Spleen (tissue), 11 donors: ENCODE measurements around the gene GRM1. TPM values are rescaled to one million over a fixed set of nuclear protein-coding genes. Genes with fewer than 3 reads are reported as not detected.

Source experiments
- DNase-seq: peaks from one replicate; pipeline ENCODE4 v3.0.0-alpha.2; 2020
- H3K27ac ChIP-seq, 8 donors: fragments of 200-600 bp; sonication (generic) in 7 of 8; 1 replicate in 4 of 8; 2 replicates in 4 of 8; pipeline versions ENCODE4 v1.5.0 to v1.8.0; 2016 to 2021; ENCODE audit warnings: inconsistent platforms in 4 of 8, mild to moderate bottlenecking in 4 of 8, moderate library complexity in 1 of 8
- H3K27me3 ChIP-seq, 7 donors: fragments of 200-600 bp; sonication (generic) in 6 of 7; replicated peaks in 1 of 7; 1 replicate in 4 of 7; 2 replicates in 3 of 7; pipeline versions ENCODE4 v1.5.0 to v1.8.0; 2016 to 2021; ENCODE audit warnings: inconsistent platforms in 3 of 7, mild to moderate bottlenecking in 1 of 7
- H3K36me3 ChIP-seq, 6 donors: fragments of 200-600 bp; sonication (generic) in 5 of 6; 1 replicate in 4 of 6; 2 replicates in 2 of 6; pipeline versions ENCODE4 v1.5.0 to v1.8.0; 2016 to 2021; ENCODE audit warnings: inconsistent platforms in 2 of 6
- H3K4me1 ChIP-seq, 6 donors: fragments of 200-600 bp; sonication (generic) in 5 of 6; 1 replicate in 3 of 6; 2 replicates in 3 of 6; pipeline versions ENCODE4 v1.5.0 to v1.8.0; 2016 to 2021; ENCODE audit warnings: inconsistent platforms in 3 of 6
- H3K4me3 ChIP-seq, 8 donors: fragments of 200-600 bp; sonication (generic) in 7 of 8; 1 replicate in 4 of 8; 2 replicates in 4 of 8; pipeline versions ENCODE4 v1.5.0 to v1.8.0; 2016 to 2021; ENCODE audit warnings: inconsistent platforms in 4 of 8, mild to moderate bottlenecking in 4 of 8, moderate library complexity in 2 of 8
- H3K9me3 ChIP-seq, 8 donors: fragments of 200-600 bp; sonication (generic) in 7 of 8; 1 replicate in 4 of 8; 2 replicates in 4 of 8; pipeline versions ENCODE4 v1.5.0 to v1.8.0; 2016 to 2021; ENCODE audit warnings: inconsistent platforms in 4 of 8
- CTCF ChIP-seq, 11 experiments: fragments of 200-600 bp in 7 of 11; fragments of 450-650 bp in 4 of 11; sonication (generic) in 4 of 11; IDR thresholded peaks in 8 of 11; conservative IDR thresholded peaks in 3 of 11; 1 replicate in 7 of 11; 2 replicates in 4 of 11; pipeline versions ENCODE4 v1.4.0 to v1.8.0; 2016 to 2021; ENCODE audit warnings: antibody characterized with exemption in 11 of 11, inconsistent platforms in 4 of 11, mild to moderate bottlenecking in 1 of 11
- POLR2A ChIP-seq, 3 donors: fragments of 450-650 bp; IDR thresholded peaks; one replicate each; pipeline ENCODE4 v1.5.1; 2017; ENCODE audit warnings: antibody characterized with exemption in 3 of 3, mild to moderate bottlenecking in 1 of 3
- POLR2AphosphoS5 ChIP-seq, 3 donors: sonication (generic); formaldehyde crosslinking; IDR thresholded peaks; one replicate each; pipeline ENCODE4 v1.5.1; 2017; ENCODE audit warnings: antibody characterized with exemption in 3 of 3
- WGBS, 5 donors: extraction: QIAGEN DNeasy Blood & Tissue Kit in 3 of 5; methylation state at CpG; one replicate each; pipeline versions ENCODE4 v1.1.5 to v1.1.7; 2013 to 2018; 5-methylcytosine and 5-hydroxymethylcytosine counted together
- intact Hi-C: fragments of 100-400 bp; cut with DNase I; formaldehyde crosslinking; loops from one replicate; pipeline ENCODE4 v1.15.0; 2023; ENCODE audit warnings: low total_unique reads
- polyA plus RNA-seq, 3 donors: library from polyadenylated mRNA; stranded (reverse); fragments of 200-250 nt; gene quantifications; one replicate each; pipeline ENCODE4 v1.2.1, GENCODE V29; 2013
- total RNA-seq, 7 donors: library from RNA; depleted of rRNA in 3 of 7; stranded (reverse); fragments of >200 nt in 3 of 7; fragmentation: NEBNext Ultra II Directional in 4 of 7; extraction: Animal tissue kit (Norgen Biotek cat#: 25700) in 4 of 7; gene quantifications; one replicate each; pipeline versions ENCODE4 v1.1.0 to v1.2.1, GENCODE V29; 2016 to 2021
- donor health status: healthy with polysubstance abuse.
- donor health status: DM: no; HTN: no; CAD: no; lungs with moderate emphysema.
- donor health status: DM: no; HTN: no; CAD: no.
- donor health status: Bipolar disorder and iron deficiency.
- donor health status: healthy.
- donor health status: DM: no; HTN: no; CAD: no.
- donor health status: DM: yes; HTN: yes; CAD: no.

Gene GRM1
- total and polyA plus RNA-seq, 10 donors = under 0.01 to 0.19 (median 0.09) TPM; not detected in 3

- Histone ChIP-seq H3K36me3 (no peaks in the 10 kb centered on the region), H3K4me3 (no peak overlapping the region), H3K4me1 (no peaks in the 10 kb centered on the region), H3K27me3 (no peaks in the 10 kb centered on the region), H3K27ac (no peak overlapping the region), H3K9me3 (peaks cover 0 to 8% (median 0%) of the 10 kb centered on the region in 8 donors)
- no peak for TF ChIP-seq POLR2AphosphoS5 (IDR thresholded peaks at IDR 0.05)
- no peak for TF ChIP-seq POLR2A (IDR thresholded peaks at IDR 0.05)
- no peak for TF ChIP-seq CTCF (IDR thresholded peaks at IDR 0.05 in 8 of 11, conservative IDR thresholded peaks at IDR 0.05 in 3 of 11)
- WGBS, 5 donors = 71 to 90% (median 86%) methylated on average over 5 of the region's 5 CpGs
- intact Hi-C loops = no loop called here
- DNase-seq = no peak
Measured at GRCh38 chr6:146316175-146316495, 287.3 kb downstream of the GRM1 start.

- Histone ChIP-seq H3K9me3 (no peaks in the 10 kb centered on the region), H3K27me3 (no peaks in the 10 kb centered on the region), H3K4me3 (no peak overlapping the region), H3K27ac (no peak overlapping the region), H3K36me3 (no peaks in the 10 kb centered on the region), H3K4me1 (no peaks in the 10 kb centered on the region)
- intact Hi-C loops = no loop called here
- WGBS, 5 donors = 66 to 84% (median 70%) methylated on average over 3 of the region's 3 CpGs
- no peak for DNase-seq
- TF ChIP-seq POLR2AphosphoS5 (IDR thresholded peaks at IDR 0.05) = no peak
- TF ChIP-seq CTCF (IDR thresholded peaks at IDR 0.05 in 8 of 11, conservative IDR thresholded peaks at IDR 0.05 in 3 of 11) = no peak
- TF ChIP-seq POLR2A (IDR thresholded peaks at IDR 0.05) = no peak
Measured at GRCh38 chr6:146331013-146331412, 302.2 kb downstream of the GRM1 start.

GRCh38 chr6:146335336-146335735, 306.5 kb downstream of the GRM1 start:
- Histone ChIP-seq H3K4me3 (no peak overlapping the region), H3K9me3 (no peaks in the 10 kb centered on the region), H3K4me1 (no peaks in the 10 kb centered on the region), H3K36me3 (no peaks in the 10 kb centered on the region), H3K27ac (no peak overlapping the region), H3K27me3 (no peaks in the 10 kb centered on the region)
- intact Hi-C loops = no loop called here
- WGBS, 5 donors = 72 to 86% (median 76%) methylated on average over 2 of the region's 2 CpGs
- TF ChIP-seq POLR2AphosphoS5 (IDR thresholded peaks at IDR 0.05) (no peak), POLR2A (IDR thresholded peaks at IDR 0.05) (no peak), CTCF (IDR thresholded peaks at IDR 0.05 in 8 of 11, conservative IDR thresholded peaks at IDR 0.05 in 3 of 11) (no peak)
- no peak for DNase-seq

GRCh38 chr6:146336191-146336590, 307.3 kb downstream of the GRM1 start:
- no peaks in the 10 kb centered on the region for H3K9me3 ChIP-seq
- no peaks in the 10 kb centered on the region for H3K36me3 ChIP-seq
- TF ChIP-seq POLR2AphosphoS5 (IDR thresholded peaks at IDR 0.05) = no peak
- no peak for TF ChIP-seq POLR2A (IDR thresholded peaks at IDR 0.05)
- no peak for TF ChIP-seq CTCF (IDR thresholded peaks at IDR 0.05 in 8 of 11, conservative IDR thresholded peaks at IDR 0.05 in 3 of 11)
- H3K27me3 ChIP-seq = no peaks in the 10 kb centered on the region
- WGBS, 5 donors = 38 to 45% (median 41%) methylated on average over 3 of the region's 3 CpGs
- no peak overlapping the region for H3K4me3 ChIP-seq
- no peak overlapping the region for H3K27ac ChIP-seq
- DNase-seq = no peak
- no peaks in the 10 kb centered on the region for H3K4me1 ChIP-seq
- intact Hi-C loops = no loop called here
